GM23338 (cell line): ENCODE results near the gene WRAP53. TPM values are rescaled to one million over a fixed set of nuclear protein-coding genes. Genes with fewer than 3 reads are reported as not detected.

Experiments
- ATAC-seq: fragments of 200-7000 bp; cut with Tn5 transposase; 3 replicates; pipeline ENCODE4 v1.9.1; 2020
- DNase-seq: peaks from one replicate; pipeline ENCODE4 v3.0.0-alpha.2; 2015; ENCODE audit warnings: low spot score
- H2AFZ ChIP-seq: fragments of 200-600 bp; sonication (generic); 2 replicates; pipeline ENCODE4 v1.8.0; 2016; ENCODE audit warnings: antibody characterized with exemption, mild to moderate bottlenecking, moderate library complexity
- H3F3A ChIP-seq: fragments of 200-600 bp; sonication (generic); replicated peaks from 2 replicates; pipeline ENCODE4 v1.8.0; 2017; ENCODE audit warnings: antibody characterized with exemption, mixed run types, low read depth
- H3K27ac ChIP-seq: fragments of 200-600 bp; sonication (generic); 2 replicates; pipeline ENCODE4 v1.6.1; 2016; ENCODE audit warnings: low read depth
- H3K27me3 ChIP-seq: fragments of 200-600 bp; sonication (generic); 2 replicates; pipeline ENCODE4 v1.8.0; 2016; ENCODE audit warnings: mild to moderate bottlenecking, mixed run types, moderate library complexity; ENCODE audit not compliant: insufficient read depth
- H3K36me3 ChIP-seq: fragments of 200-600 bp; sonication (generic); 2 replicates; pipeline ENCODE4 v1.8.0; 2016; ENCODE audit warnings: mild to moderate bottlenecking; ENCODE audit not compliant: insufficient read depth
- H3K4me1 ChIP-seq: fragments of 200-600 bp; sonication (generic); 2 replicates; pipeline ENCODE4 v1.8.0; 2016; ENCODE audit warnings: mild to moderate bottlenecking, moderate library complexity; ENCODE audit not compliant: insufficient read depth
- H3K4me2 ChIP-seq: fragments of 200-600 bp; sonication (generic); 2 replicates; pipeline ENCODE4 v1.7.1; 2017; ENCODE audit warnings: mixed run types
- H3K4me3 ChIP-seq: fragments of 200-600 bp; sonication (generic); 2 replicates; pipeline ENCODE4 v1.6.1; 2016; ENCODE audit warnings: mixed run types
- H3K79me2 ChIP-seq: fragments of 200-600 bp; sonication (generic); replicated peaks from 2 replicates; pipeline ENCODE4 v1.8.0; 2017; ENCODE audit warnings: mild to moderate bottlenecking; ENCODE audit not compliant: insufficient read depth
- H3K9me2 ChIP-seq: fragments of 200-600 bp; sonication (generic); 2 replicates; pipeline ENCODE4 v1.8.0; 2017; ENCODE audit not compliant: insufficient read depth
- H4K20me1 ChIP-seq: fragments of 200-600 bp; sonication (generic); replicated peaks from 2 replicates; pipeline ENCODE4 v1.8.0; 2017; ENCODE audit warnings: mild to moderate bottlenecking; ENCODE audit not compliant: insufficient read depth
- H3K27ac Mint-ChIP-seq: 2 replicates; pipeline ENCODE4 v1.8.0; 2020; ENCODE audit warnings: inconsistent platforms, mild to moderate bottlenecking, moderate library complexity, mixed read lengths
- H3K27me3 Mint-ChIP-seq: 3 replicates; pipeline ENCODE4 v1.8.0; 2022; ENCODE audit warnings: low read depth, mild to moderate bottlenecking, moderate library complexity, mixed read lengths, inconsistent platforms; ENCODE audit not compliant: insufficient read depth, poor library complexity
- H3K36me3 Mint-ChIP-seq: 3 replicates; pipeline ENCODE4 v1.8.0; 2021; ENCODE audit warnings: low read depth, mild to moderate bottlenecking, inconsistent platforms, moderate library complexity, mixed read lengths
- H3K4me1 Mint-ChIP-seq: 3 replicates; pipeline ENCODE4 v1.8.0; 2020; ENCODE audit warnings: mild to moderate bottlenecking, inconsistent platforms, mixed read lengths
- H3K4me3 Mint-ChIP-seq: 3 replicates; pipeline ENCODE4 v1.8.0; 2021; ENCODE audit warnings: moderate library complexity, mild to moderate bottlenecking, inconsistent platforms, mixed read lengths
- H3K9me3 Mint-ChIP-seq: 3 replicates; pipeline ENCODE4 v1.8.0; 2020; ENCODE audit warnings: moderate library complexity, mild to moderate bottlenecking, inconsistent platforms, mixed read lengths
- CREB1 ChIP-seq: fragments of 250-450 bp; sonication (Bioruptor Pico); IDR thresholded peaks from 2 replicates; pipeline ENCODE4 v1.5.0; 2020; ENCODE audit warnings: low read depth, mild to moderate bottlenecking, moderate library complexity
- EZH2 ChIP-seq: fragments of 200-600 bp; sonication (generic); IDR thresholded peaks from one replicate; pipeline ENCODE4 v1.8.0; 2017; ENCODE audit warnings: antibody characterized with exemption, mild to moderate bottlenecking, low read depth; ENCODE audit not compliant: unreplicated experiment
- EZH2phosphoT487 ChIP-seq: fragments of 200-600 bp; sonication (generic); IDR thresholded peaks from one replicate; pipeline ENCODE4 v1.8.1; 2018; ENCODE audit warnings: antibody characterized with exemption; ENCODE audit not compliant: unreplicated experiment
- JUNB ChIP-seq: IDR thresholded peaks from one replicate; pipeline ENCODE4 v1.6.1; 2016; ENCODE audit warnings: antibody characterized with exemption; ENCODE audit not compliant: unreplicated experiment
- REST ChIP-seq: IDR thresholded peaks from one replicate; pipeline ENCODE4 v1.6.1; 2018; ENCODE audit warnings: antibody characterized with exemption; ENCODE audit not compliant: unreplicated experiment
- polyA plus RNA-seq: library from polyadenylated mRNA; unstranded; fragments of >200 nt; fragmentation: Nextera tagmentation; extraction: Ambion mirVana; gene quantifications from 2 replicates; pipeline ENCODE4 v1.2.1, GENCODE V29; 2016
- total RNA-seq: library from RNA; depleted of rRNA; stranded (reverse); fragments of >200 nt; shearing (Covaris generic); gene quantifications from 2 replicates; pipeline ENCODE4 v1.2.3, GENCODE V29; 2014
- TF ChIP-seq, protein P1 (sequence below): fragments of 250-450 bp; sonication (Bioruptor Pico); IDR thresholded peaks from 2 replicates; pipeline ENCODE4 v1.5.0; 2020; ENCODE audit warnings: mild to moderate bottlenecking, moderate library complexity

Gene WRAP53
- total and polyA plus RNA-seq, 2 experiments from 2014 or later = 28.1 to 33.3 TPM

DNA sequence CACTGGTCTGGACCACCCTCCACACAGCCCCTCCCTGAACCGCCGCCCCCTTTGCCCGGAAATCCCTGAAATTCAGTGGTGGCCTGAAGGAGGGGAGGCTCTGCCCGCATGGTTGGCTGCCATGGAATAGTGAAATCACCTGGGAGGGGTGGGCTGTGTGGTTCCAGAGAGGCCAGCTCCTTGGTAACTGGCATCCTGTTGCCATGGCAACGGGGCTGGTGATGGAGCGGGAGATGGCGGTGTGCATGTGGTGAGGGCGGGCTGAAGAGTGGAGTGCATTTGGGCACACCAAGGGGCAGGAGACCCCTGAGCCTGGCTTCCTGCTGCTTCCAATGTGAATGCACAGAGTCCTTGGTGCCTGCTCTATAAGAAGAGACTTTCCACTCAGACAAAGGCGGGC is 19.2 kb downstream of the WRAP53 start:
- Histone ChIP-seq H3K4me3 (no peak overlapping the region), H3K79me2 (no peaks in the 10 kb centered on the region), H2AFZ (no peak overlapping the region), H3K36me3 (no peaks in the 10 kb centered on the region), H3K27ac (no peak overlapping the region), H3K4me2 (no peak overlapping the region), H3K9me2 (0 out of 2 replicates have a peak, but pooled peaks cover 8% of the 10 kb centered on the region), H3K4me1 (peaks cover 34% of the 10 kb centered on the region), H4K20me1 (no peaks in the 10 kb centered on the region; the same call in 1 of the 2 replicates), H3K27me3 (peaks cover 11% of the 10 kb centered on the region), H3F3A (0 out of 2 replicates have a peak, but pooled peaks cover 20% of the 10 kb centered on the region)
- ATAC-seq = no peak
- no peak overlapping the region for H3K27ac Mint-ChIP-seq
- peak; percentile 75 for DNase-seq
- TF ChIP-seq CREB1 (CRISPR knock-in tag) = no peak
- TF ChIP-seq, protein P1, sequence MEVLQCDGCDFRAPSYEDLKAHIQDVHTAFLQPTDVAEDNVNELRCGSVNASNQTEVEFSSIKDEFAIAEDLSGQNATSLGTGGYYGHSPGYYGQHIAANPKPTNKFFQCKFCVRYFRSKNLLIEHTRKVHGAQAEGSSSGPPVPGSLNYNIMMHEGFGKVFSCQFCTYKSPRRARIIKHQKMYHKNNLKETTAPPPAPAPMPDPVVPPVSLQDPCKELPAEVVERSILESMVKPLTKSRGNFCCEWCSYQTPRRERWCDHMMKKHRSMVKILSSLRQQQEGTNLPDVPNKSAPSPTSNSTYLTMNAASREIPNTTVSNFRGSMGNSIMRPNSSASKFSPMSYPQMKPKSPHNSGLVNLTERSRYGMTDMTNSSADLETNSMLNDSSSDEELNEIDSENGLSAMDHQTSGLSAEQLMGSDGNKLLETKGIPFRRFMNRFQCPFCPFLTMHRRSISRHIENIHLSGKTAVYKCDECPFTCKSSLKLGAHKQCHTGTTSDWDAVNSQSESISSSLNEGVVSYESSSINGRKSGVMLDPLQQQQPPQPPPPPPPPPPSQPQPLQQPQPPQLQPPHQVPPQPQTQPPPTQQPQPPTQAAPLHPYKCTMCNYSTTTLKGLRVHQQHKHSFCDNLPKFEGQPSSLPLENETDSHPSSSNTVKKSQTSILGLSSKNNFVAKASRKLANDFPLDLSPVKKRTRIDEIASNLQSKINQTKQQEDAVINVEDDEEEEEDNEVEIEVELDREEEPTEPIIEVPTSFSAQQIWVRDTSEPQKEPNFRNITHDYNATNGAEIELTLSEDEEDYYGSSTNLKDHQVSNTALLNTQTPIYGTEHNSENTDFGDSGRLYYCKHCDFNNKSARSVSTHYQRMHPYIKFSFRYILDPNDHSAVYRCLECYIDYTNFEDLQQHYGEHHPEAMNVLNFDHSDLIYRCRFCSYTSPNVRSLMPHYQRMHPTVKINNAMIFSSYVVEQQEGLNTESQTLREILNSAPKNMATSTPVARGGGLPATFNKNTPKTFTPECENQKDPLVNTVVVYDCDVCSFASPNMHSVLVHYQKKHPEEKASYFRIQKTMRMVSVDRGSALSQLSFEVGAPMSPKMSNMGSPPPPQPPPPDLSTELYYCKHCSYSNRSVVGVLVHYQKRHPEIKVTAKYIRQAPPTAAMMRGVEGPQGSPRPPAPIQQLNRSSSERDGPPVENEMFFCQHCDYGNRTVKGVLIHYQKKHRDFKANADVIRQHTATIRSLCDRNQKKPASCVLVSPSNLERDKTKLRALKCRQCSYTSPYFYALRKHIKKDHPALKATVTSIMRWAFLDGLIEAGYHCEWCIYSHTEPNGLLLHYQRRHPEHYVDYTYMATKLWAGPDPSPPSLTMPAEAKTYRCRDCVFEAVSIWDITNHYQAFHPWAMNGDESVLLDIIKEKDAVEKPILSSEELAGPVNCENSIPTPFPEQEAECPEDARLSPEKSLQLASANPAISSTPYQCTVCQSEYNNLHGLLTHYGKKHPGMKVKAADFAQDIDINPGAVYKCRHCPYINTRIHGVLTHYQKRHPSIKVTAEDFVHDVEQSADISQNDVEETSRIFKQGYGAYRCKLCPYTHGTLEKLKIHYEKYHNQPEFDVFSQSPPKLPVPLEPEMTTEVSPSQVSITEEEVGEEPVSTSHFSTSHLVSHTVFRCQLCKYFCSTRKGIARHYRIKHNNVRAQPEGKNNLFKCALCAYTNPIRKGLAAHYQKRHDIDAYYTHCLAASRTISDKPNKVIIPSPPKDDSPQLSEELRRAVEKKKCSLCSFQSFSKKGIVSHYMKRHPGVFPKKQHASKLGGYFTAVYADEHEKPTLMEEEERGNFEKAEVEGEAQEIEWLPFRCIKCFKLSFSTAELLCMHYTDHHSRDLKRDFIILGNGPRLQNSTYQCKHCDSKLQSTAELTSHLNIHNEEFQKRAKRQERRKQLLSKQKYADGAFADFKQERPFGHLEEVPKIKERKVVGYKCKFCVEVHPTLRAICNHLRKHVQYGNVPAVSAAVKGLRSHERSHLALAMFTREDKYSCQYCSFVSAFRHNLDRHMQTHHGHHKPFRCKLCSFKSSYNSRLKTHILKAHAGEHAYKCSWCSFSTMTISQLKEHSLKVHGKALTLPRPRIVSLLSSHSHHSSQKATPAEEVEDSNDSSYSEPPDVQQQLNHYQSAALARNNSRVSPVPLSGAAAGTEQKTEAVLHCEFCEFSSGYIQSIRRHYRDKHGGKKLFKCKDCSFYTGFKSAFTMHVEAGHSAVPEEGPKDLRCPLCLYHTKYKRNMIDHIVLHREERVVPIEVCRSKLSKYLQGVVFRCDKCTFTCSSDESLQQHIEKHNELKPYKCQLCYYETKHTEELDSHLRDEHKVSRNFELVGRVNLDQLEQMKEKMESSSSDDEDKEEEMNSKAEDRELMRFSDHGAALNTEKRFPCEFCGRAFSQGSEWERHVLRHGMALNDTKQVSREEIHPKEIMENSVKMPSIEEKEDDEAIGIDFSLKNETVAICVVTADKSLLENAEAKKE (CRISPR knock-in tag) = no peak
- no peak for TF ChIP-seq EZH2phosphoT487
- no peak for TF ChIP-seq EZH2
- no peak for TF ChIP-seq REST
- TF ChIP-seq JUNB = no peak
- H3K36me3 Mint-ChIP-seq = 0 out of 3 replicates have a peak, but pooled peaks cover 7% of the 10 kb centered on the region
- peaks cover 17% of the 10 kb centered on the region for H3K27me3 Mint-ChIP-seq
- no peaks in the 10 kb centered on the region for H3K9me3 Mint-ChIP-seq
- H3K4me3 Mint-ChIP-seq = no peak overlapping the region
- H3K4me1 Mint-ChIP-seq = peaks cover 45% of the 10 kb centered on the region
